DMS53 (cell line): ENCODE results near the gene SSU72.

ENCODE experiments used
- DNase-seq: peaks from one replicate; lab custom pipeline; 2025; lab: John Stamatoyannopoulos, UW

SSU72 gene

GRCh38 chr1:1610796-1611195 is 36.1 kb upstream of the SSU72 start:
- DNase-seq = no peak

- DNase-seq = no peak
Observed at GRCh38 chr1:1609822-1610485, 35.3 kb upstream of the SSU72 start.

DNA sequence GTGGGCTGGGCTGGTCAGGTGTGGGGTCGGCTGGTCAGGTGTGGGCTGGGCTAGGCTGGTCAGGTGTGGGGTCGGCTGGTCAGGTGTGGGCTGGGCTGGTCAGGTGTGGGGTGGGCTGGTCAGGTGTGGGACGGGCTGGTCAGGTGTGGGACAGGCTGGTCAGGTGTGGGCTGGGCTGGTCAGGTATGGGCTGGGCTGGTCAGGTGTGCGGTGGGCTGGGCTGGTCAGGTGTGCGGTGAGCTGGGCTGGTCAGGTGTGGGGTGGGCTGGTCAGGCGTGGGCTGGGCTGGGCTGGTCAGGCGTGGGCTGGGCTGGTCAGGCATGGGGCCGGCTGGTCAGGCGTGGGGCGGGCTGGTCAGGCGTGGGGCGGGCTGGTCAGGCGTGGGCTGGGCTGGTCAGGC is 31.6 kb upstream of the SSU72 start:
- no peak for DNase-seq

DNA sequence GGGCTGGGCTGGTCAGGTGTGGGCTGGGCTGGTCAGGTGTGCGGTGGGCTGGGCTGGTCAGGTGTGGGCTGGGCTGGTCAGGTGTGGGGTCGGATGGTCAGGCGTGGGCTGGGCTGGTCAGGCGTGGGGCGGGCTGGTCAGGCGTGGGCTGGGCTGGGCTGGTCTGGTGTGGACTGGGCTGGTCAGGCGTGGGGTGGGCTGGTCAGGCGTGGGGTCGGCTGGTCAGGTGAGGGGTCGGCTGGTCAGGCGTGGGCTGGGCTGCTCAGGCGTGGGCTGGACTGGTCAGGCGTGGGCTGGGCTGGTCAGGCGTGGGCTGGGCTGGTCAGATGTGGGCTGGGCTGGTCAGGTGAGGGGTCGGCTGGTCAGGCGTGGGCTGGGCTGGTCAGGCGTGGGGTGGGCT is 31.1 kb upstream of the SSU72 start:
- DNase-seq = no peak

GRCh38 chr1:1605034-1605591 is 30.4 kb upstream of the SSU72 start:
- no peak for DNase-seq

DNA sequence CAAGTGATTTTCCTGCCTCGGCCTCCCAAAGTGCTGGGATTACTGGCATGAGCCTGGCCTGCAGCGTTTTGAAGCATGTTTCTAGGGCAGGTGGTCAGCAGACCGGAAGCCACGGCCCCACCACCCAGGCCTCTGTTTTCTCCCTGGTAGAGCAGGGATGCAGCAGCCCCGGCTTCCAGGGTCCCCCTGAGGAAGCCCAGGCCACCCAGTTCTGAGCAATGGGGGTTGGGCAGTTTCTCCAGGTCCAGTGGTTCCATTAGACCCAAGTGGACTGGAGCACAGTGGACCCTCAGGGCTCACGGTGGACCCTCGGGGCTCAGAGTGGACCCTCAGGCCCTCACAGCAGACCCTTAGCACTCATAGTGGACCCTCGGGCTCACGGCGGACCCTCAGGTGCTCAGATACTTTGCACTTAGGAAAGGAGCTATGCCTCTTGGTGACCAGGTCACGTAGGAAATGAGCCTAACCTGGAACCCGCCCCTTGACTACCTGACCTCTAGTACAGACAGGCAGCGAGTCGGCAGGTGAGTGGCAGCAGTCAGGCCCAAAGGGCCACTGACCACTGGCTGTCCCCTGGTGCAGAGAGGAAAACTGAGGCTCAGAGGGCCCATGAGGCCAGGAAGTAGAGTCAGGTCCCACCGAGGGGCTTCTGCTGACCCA is 29.8 kb upstream of the SSU72 start:
- no peak for DNase-seq

DNA sequence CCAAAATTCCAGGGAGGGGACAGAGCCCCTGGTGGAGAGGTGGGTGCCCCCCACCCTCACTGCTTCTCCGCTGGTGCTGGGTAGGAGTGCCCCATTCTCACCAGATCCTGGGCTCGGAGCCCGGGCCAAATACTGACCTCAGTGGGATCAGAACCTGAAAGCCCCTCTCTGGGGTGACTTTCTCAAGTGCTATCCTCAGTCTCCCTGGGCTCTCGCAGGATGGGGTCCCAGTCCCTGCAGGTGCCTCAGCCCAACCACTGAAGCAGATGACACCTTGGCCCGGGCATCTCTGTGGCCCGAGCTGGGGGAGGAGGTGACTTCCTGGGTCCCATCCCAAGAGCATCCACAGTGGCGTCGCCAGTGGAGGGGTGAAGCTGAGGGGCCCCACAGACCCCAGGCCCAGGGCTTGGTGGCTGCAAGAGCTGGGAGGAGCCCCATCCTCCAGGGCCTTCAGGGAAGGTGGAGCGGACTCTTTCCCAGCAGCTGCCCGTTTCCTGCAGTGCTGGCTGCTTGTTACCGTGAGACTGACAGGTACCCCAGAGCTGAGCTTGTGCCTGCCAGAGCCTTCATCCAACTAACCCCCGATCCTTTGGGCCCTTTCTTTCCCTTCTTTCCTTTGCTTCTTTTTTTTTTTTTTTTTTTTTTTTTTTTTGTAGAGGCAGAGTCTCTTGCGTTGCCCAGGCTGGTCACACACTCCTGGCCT is 29.2 kb upstream of the SSU72 start:
- peak; percentile 33 for DNase-seq

- no peak for DNase-seq
Observed at GRCh38 chr1:1602968-1603506, 28.4 kb upstream of the SSU72 start.

GRCh38 chr1:1602304-1602967 is 27.8 kb upstream of the SSU72 start:
- peak; percentile 48 for DNase-seq

DNA sequence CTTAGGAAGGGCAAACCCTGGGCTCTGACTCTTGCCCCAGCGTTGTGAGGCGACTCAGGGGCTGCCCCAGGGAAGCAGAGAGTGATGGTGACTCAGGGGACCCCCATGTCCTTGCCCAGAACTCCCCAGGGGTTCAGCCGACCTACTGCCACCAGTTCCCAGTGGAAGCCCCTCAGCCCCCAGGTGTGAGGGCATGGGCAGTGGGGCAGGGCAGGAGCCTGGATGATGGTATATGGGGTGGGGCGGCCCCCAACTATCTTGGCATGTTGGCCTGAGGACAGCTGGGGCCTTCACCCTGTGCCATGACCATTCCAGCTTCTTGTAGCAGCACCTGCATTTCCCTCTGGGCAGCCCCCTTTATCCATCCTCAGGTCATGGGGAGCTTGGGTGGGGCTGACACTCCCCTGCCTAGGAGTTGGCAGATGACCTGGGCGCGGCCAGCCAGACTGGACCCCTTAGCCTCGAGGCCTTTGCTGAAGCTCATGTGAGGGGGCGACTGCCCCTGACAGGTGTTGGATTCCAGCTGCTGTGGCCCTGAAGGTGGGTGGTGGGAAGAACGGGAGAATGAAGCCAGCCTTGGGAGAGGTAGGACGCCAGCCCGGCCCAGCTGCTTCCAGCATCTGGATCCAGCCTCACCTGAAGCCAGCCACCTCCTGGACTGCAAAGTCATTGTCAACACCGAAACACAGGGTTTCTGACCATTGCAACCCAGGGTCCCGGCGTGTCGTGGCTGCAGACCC is 27.1 kb upstream of the SSU72 start:
- no peak for DNase-seq

DNA sequence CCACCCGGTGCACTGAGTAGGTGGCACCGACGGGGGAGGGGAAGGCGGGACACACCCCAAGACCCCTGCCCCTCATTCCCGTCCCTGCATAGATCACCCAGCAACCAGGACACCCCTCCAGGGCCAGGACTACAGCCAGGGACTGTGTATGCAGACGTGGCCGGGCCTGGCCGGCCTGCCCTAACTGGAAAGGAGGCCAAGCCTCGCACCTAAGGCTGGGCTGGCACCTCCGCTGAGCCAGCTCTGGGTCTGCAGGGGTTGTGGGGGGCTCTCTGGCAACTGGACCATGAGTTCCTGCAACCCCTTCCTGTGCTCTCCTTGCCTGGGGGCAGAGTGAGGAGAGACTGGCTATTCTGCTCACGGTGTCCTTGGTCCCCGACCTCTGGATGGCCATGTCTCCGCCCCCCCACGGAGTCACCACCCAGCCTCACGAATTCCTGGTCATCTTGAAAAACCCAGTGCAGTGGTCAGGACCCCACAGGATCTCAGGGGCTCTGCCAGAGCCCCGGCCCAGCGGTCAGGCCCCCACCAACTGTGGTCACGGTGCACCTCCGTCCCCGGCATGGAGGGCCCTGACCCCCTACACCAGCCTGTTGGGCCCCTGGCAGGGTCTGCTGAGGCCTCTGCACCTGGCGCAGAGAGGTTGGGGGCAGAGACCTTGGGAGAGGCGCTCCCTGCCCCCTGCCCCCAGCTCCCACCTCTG is 26.3 kb upstream of the SSU72 start:
- DNase-seq = no peak

- DNase-seq = peak; percentile 69
Observed at GRCh38 chr1:1599935-1600860, 25.5 kb upstream of the SSU72 start, which contains the start of gene FNDC10. Gene FNDC10 (minus strand): TSS chr1:1600135. CDS start chr1:1600015, 120 bp downstream.

- DNase-seq = peak; percentile 78
Observed at GRCh38 chr1:1599030-1599934, 24.6 kb upstream of the SSU72 start.

DNA sequence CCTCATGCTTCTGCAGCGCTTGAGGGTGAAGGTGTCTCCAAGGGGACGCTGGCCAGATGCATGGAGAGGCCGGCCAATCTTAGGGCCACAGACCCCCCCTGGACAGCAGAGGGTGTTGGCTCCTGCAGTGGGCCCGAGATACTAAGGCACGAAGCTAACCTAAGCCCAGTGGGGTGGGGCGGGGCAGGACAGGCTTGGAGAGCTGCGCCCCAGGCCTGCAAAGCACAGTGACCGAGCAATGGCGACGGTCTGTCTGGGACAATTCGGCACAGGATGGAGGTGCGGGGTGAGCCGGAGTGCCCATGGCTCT is 24.0 kb upstream of the SSU72 start:
- DNase-seq = no peak

DNA sequence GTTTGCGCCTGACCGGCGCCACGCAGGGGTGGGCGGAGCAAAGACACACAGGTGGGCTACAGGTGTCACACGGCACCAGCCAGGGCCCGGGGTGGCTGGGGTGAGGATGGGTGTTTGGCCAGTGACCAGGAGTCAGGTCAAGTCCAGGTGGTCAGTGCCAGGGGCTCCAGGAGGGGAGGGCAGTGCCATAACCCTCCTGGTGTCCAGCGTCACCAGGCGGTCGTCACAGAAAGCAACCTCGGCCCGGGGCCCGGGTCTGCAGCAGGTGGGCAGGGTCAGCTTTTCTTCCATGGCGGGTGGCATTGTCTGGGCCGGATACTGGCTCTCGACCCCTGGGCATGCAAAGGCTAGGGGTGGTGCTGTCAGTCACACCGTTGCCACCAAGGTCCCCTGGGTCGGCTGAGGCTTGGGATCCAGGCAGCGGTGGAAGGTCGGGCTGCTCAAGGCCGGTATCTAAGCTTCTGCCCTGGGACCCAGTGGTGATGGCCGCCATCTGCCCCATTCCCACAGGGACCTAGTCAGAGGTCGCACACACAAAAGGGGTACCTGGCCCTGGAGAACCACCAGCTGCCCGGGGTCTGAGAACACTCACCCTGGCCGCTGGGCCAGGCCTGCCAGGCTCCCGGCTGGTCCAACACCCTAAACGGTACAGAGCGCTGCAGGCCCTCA is 23.5 kb upstream of the SSU72 start:
- peak; percentile 61 for DNase-seq

GRCh38 chr1:1597275-1597930 is 22.7 kb upstream of the SSU72 start:
- DNase-seq = peak; percentile 81

- DNase-seq = no peak
Observed at GRCh38 chr1:1596493-1597274, 22.0 kb upstream of the SSU72 start.
